ENCODE results near the gene FNDC3A.
A peak's percentile ranks its signal among the peaks of the same experiment; 100 is the strongest.

Gene FNDC3A

GRCh38 chr13:49206641-49207040 lies 230.9 kb downstream of the FNDC3A start:
- Histone ChIP-seq H3K4me3 (ENCODE audit: low read depth, low read length) (no peak overlapping the region), H3K36me3 (ENCODE audit: control insufficient read depth, insufficient read depth, low read length) (no peaks in the 10 kb centered on the region), H3K79me2 (no peaks in the 10 kb centered on the region), H2AFZ (no peak overlapping the region), H3K4me2 (ENCODE audit: low read length) (peak overlapping the region; percentile 12), H3K9ac (no peak overlapping the region), H3K27me3 (ENCODE audit: control insufficient read depth, insufficient read depth, low read length) (no peaks in the 10 kb centered on the region), H3K9me3 (ENCODE audit: control insufficient read depth, low read length) (no peaks in the 10 kb centered on the region), H3K4me1 (no peaks in the 10 kb centered on the region), H3K27ac (no peak overlapping the region)
- TF ChIP-seq CTCF (IDR thresholded peaks at IDR 0.05): no peak

GRCh38 chr13:49208619-49209018 lies 232.9 kb downstream of the FNDC3A start:
- no peaks in the 10 kb centered on the region for H3K36me3 ChIP-seq (ENCODE audit: control insufficient read depth, insufficient read depth, low read length)
- H2AFZ ChIP-seq: no peak overlapping the region
- no peak overlapping the region for H3K27ac ChIP-seq
- H3K4me2 ChIP-seq (ENCODE audit: low read length): no peak overlapping the region
- no peaks in the 10 kb centered on the region for H3K4me1 ChIP-seq
- H3K27me3 ChIP-seq (ENCODE audit: control insufficient read depth, insufficient read depth, low read length): no peaks in the 10 kb centered on the region
- no peaks in the 10 kb centered on the region for H3K9me3 ChIP-seq (ENCODE audit: control insufficient read depth, low read length)
- no peak overlapping the region for H3K4me3 ChIP-seq (ENCODE audit: low read depth, low read length)
- H3K9ac ChIP-seq: no peak overlapping the region
- no peaks in the 10 kb centered on the region for H3K79me2 ChIP-seq
- no peak for TF ChIP-seq CTCF (IDR thresholded peaks at IDR 0.05)

GRCh38 chr13:49210114-49210513 lies 234.4 kb downstream of the FNDC3A start:
- TF ChIP-seq CTCF (IDR thresholded peaks at IDR 0.05): no peak
- Histone ChIP-seq H3K4me3 (ENCODE audit: low read depth, low read length) (no peak overlapping the region), H3K79me2 (no peaks in the 10 kb centered on the region), H3K36me3 (ENCODE audit: control insufficient read depth, insufficient read depth, low read length) (no peaks in the 10 kb centered on the region), H3K9ac (no peak overlapping the region), H3K27me3 (ENCODE audit: control insufficient read depth, insufficient read depth, low read length) (no peaks in the 10 kb centered on the region), H3K4me1 (no peaks in the 10 kb centered on the region), H3K27ac (no peak overlapping the region), H2AFZ (no peak overlapping the region), H3K4me2 (ENCODE audit: low read length) (no peak overlapping the region), H3K9me3 (ENCODE audit: control insufficient read depth, low read length) (no peaks in the 10 kb centered on the region)

GRCh38 chr13:49210669-49211068 lies 235.0 kb downstream of the FNDC3A start:
- no peak overlapping the region for H2AFZ ChIP-seq
- no peaks in the 10 kb centered on the region for H3K79me2 ChIP-seq
- H3K27ac ChIP-seq: no peak overlapping the region
- H3K4me1 ChIP-seq: no peaks in the 10 kb centered on the region
- H3K9ac ChIP-seq: no peak overlapping the region
- no peaks in the 10 kb centered on the region for H3K36me3 ChIP-seq (ENCODE audit: control insufficient read depth, insufficient read depth, low read length)
- no peaks in the 10 kb centered on the region for H3K9me3 ChIP-seq (ENCODE audit: control insufficient read depth, low read length)
- H3K4me3 ChIP-seq (ENCODE audit: low read depth, low read length): no peak overlapping the region
- H3K4me2 ChIP-seq (ENCODE audit: low read length): no peak overlapping the region
- no peak for TF ChIP-seq CTCF (IDR thresholded peaks at IDR 0.05)
- H3K27me3 ChIP-seq (ENCODE audit: control insufficient read depth, insufficient read depth, low read length): no peaks in the 10 kb centered on the region

GRCh38 chr13:49213539-49213938 lies 237.8 kb downstream of the FNDC3A start:
- no peaks in the 10 kb centered on the region for H3K27me3 ChIP-seq (ENCODE audit: control insufficient read depth, insufficient read depth, low read length)
- no peaks in the 10 kb centered on the region for H3K4me1 ChIP-seq
- no peak overlapping the region for H3K4me3 ChIP-seq (ENCODE audit: low read depth, low read length)
- TF ChIP-seq CTCF (IDR thresholded peaks at IDR 0.05): no peak
- H3K4me2 ChIP-seq (ENCODE audit: low read length): no peak overlapping the region
- H2AFZ ChIP-seq: no peak overlapping the region
- no peaks in the 10 kb centered on the region for H3K79me2 ChIP-seq
- H3K27ac ChIP-seq: no peak overlapping the region
- H3K9me3 ChIP-seq (ENCODE audit: control insufficient read depth, low read length): no peaks in the 10 kb centered on the region
- H3K36me3 ChIP-seq (ENCODE audit: control insufficient read depth, insufficient read depth, low read length): no peaks in the 10 kb centered on the region
- no peak overlapping the region for H3K9ac ChIP-seq
